HepG2 (cell line): Measurements from ENCODE around the gene LGR6.

Experiments
- AFF4 ChIP-seq: sonication (generic); formaldehyde crosslinking; IDR thresholded peaks from 2 replicates; pipeline ENCODE4 v1.4.0; 2020; ENCODE audit warnings: missing genetic modification reagents
- CTCF ChIP-seq: sonication (generic); formaldehyde crosslinking; IDR thresholded peaks from 2 replicates; pipeline ENCODE4 v1.5.0; 2020; ENCODE audit warnings: mild to moderate bottlenecking, missing genetic modification reagents, moderate library complexity
- DMTF1 ChIP-seq: sonication (generic); formaldehyde crosslinking; IDR thresholded peaks from 2 replicates; pipeline ENCODE4 v1.4.0; 2020; ENCODE audit warnings: mild to moderate bottlenecking, missing genetic modification reagents
- EEA1 ChIP-seq: sonication (generic); formaldehyde crosslinking; IDR thresholded peaks from 2 replicates; pipeline ENCODE4 v1.5.1; 2020; ENCODE audit warnings: mild to moderate bottlenecking, missing genetic modification reagents, borderline replicate concordance
- EZH2 ChIP-seq: conservative IDR thresholded peaks from 2 replicates; pipeline ENCODE4 v1.6.1; 2012; ENCODE audit warnings: mild to moderate bottlenecking, low read depth, low read length, moderate library complexity
- HMG20B ChIP-seq: conservative IDR thresholded peaks from 2 replicates; pipeline ENCODE4 v1.6.1; 2016; ENCODE audit warnings: missing genetic modification reagents, missing compliant biosample characterization
- REST ChIP-seq, 2 experiments: IDR thresholded peaks; 2 replicates each; pipeline ENCODE4 v1.6.1; 2011 to 2012; ENCODE audit warnings: low read length in 2 of 2, borderline replicate concordance in 1 of 2, low read depth in 1 of 2, mild to moderate bottlenecking in 1 of 2, moderate library complexity in 1 of 2
- SMC3 ChIP-seq: IDR thresholded peaks from 2 replicates; pipeline ENCODE4 v1.6.1; 2011; ENCODE audit warnings: low read length, improper control_type of control experiment
- TRIM24 ChIP-seq: sonication (generic); formaldehyde crosslinking; IDR thresholded peaks from 2 replicates; pipeline ENCODE4 v1.8.0; 2022; ENCODE audit warnings: mild to moderate bottlenecking, missing genetic modification reagents
- ZZZ3 ChIP-seq: sonication (generic); formaldehyde crosslinking; IDR thresholded peaks from 2 replicates; pipeline ENCODE4 v1.4.0; 2020; ENCODE audit warnings: missing genetic modification reagents, mild to moderate bottlenecking, borderline replicate concordance

- TF ChIP-seq EZH2 (no peak), CTCF (no peak), HMG20B (CRISPR knock-in tag) (no peak), SMC3 (no peak), DMTF1 (CRISPR knock-in tag) (no peak), TRIM24 (CRISPR knock-in tag) (no peak), EEA1 (CRISPR knock-in tag) (no peak), REST (IDR thresholded peaks at IDR 0.05; ENCODE audit: borderline replicate concordance in 1 of 2, low read depth in 1 of 2, low read length in 2 of 2) (no peak), ZZZ3 (no peak), AFF4 (no peak)
Measured at GRCh38 chr1:202150187-202150586, 43.4 kb upstream of the LGR6 start.
